Nephron (organoid): ENCODE measurements around the gene SYNDIG1.
A peak's percentile ranks its signal among the peaks of the same experiment; 100 is the strongest.

Experiments
- H3K27ac Mint-ChIP-seq, 3 experiments: 2 replicates each; pipeline ENCODE4 v1.8.0; 2020; ENCODE audit warnings: mixed read lengths in 3 of 3, mild to moderate bottlenecking in 2 of 3, moderate library complexity in 1 of 3
- H3K27me3 Mint-ChIP-seq: 2 replicates; pipeline ENCODE4 v1.8.0; 2021; ENCODE audit warnings: low read depth, mild to moderate bottlenecking, moderate library complexity, mixed read lengths
- H3K36me3 Mint-ChIP-seq: 2 replicates; pipeline ENCODE4 v1.8.0; 2020; ENCODE audit warnings: low read depth, mixed read lengths
- H3K4me1 Mint-ChIP-seq: 2 replicates; pipeline ENCODE4 v1.8.0; 2020; ENCODE audit warnings: mixed read lengths
- H3K4me3 Mint-ChIP-seq, 3 experiments: 2 replicates each; pipeline ENCODE4 v1.8.0; 2020; ENCODE audit warnings: mild to moderate bottlenecking in 3 of 3, mixed read lengths in 3 of 3, moderate library complexity in 2 of 3
- H3K9me3 Mint-ChIP-seq: 2 replicates; pipeline ENCODE4 v1.8.0; 2020; ENCODE audit warnings: mixed read lengths
- CTCF ChIP-seq, 3 experiments: fragments of 200-600 bp; sonication (generic); IDR thresholded peaks; one replicate each; pipeline ENCODE4 v1.5.0; 2021; ENCODE audit warnings: antibody characterized with exemption in 3 of 3; ENCODE audit not compliant: unreplicated experiment in 3 of 3

The SYNDIG1 gene

GRCh38 chr20:24704899-24705298, 235.5 kb downstream of the SYNDIG1 start:
- TF ChIP-seq CTCF (IDR thresholded peaks at IDR 0.05; ENCODE audit: unreplicated experiment in 3 of 3), result no peak
- peaks cover 17% of the 10 kb centered on the region for H3K27me3 Mint-ChIP-seq
- H3K4me1 Mint-ChIP-seq, result peaks cover 17% of the 10 kb centered on the region
- no peaks in the 10 kb centered on the region for H3K9me3 Mint-ChIP-seq
- H3K4me3 Mint-ChIP-seq, result no peak overlapping the region
- H3K27ac Mint-ChIP-seq, result no peak overlapping the region
- H3K36me3 Mint-ChIP-seq, result no peaks in the 10 kb centered on the region

GRCh38 chr20:24705486-24705885, 236.1 kb downstream of the SYNDIG1 start:
- Mint-ChIP-seq H3K4me3 (no peak overlapping the region), H3K36me3 (no peaks in the 10 kb centered on the region), H3K9me3 (no peaks in the 10 kb centered on the region), H3K27ac (no peak overlapping the region), H3K4me1 (peaks cover 17% of the 10 kb centered on the region), H3K27me3 (peaks cover 12% of the 10 kb centered on the region)
- TF ChIP-seq CTCF (IDR thresholded peaks at IDR 0.05; ENCODE audit: unreplicated experiment in 3 of 3), result no peak

- no peak for TF ChIP-seq CTCF (IDR thresholded peaks at IDR 0.05; ENCODE audit: unreplicated experiment in 3 of 3)
- H3K27ac Mint-ChIP-seq, result peak overlapping the region in 1 of 3 experiments; percentile 53
- H3K27me3 Mint-ChIP-seq, result peaks cover 12% of the 10 kb centered on the region
- no peaks in the 10 kb centered on the region for H3K36me3 Mint-ChIP-seq
- H3K9me3 Mint-ChIP-seq, result peaks cover 10% of the 10 kb centered on the region
- no peak overlapping the region for H3K4me3 Mint-ChIP-seq
- peaks cover 17% of the 10 kb centered on the region for H3K4me1 Mint-ChIP-seq
These were observed 239.2 kb downstream of the SYNDIG1 start for GRCh38 chr20:24708411-24709295.
